Measurements from ENCODE around the gene MLEC. TPM values are rescaled to one million over a fixed set of nuclear protein-coding genes. Genes with fewer than 3 reads are reported as not detected.
A peak's percentile ranks its signal among the peaks of the same experiment; 100 is the strongest.

Gene MLEC
- total RNA-seq, 1 experiment from 2014 or later = 181 TPM

DNA sequence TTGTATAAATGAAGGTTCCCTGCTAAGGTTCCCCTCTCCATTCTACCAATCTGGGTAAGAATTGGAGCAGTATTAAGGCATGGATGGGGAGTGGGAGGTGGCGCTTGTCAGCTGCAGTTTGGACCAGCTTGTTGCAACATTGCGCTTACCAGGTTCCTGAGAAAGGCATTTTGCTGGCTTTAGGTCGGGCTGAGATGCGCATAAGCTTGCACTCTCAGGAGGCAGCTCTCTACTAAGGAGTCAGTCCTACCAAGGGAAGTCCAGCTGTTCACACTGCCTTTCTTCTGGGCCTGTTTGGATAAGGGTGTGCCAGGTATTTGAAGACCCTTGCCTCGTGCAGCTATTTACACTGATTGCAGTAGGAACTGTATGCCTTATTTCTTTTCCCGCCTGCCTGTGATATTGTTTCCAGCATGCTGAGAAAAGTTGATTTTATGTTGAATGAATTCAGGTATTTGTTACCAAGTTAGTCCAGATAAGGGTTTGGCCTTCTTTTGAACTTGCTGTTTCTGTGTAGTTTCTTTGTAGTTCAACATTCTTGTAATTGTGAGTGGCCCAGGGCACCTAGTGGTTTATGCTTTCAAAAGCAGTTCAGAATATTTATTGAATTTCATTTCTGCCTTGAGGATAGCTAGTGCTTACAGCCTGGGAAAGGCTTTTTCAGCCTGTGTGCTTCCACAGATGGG, 2.6 kb downstream of the MLEC start:
- no peak overlapping the region for H3T11ph ChIP-seq (ENCODE audit: low read length)
- no peak overlapping the region for H3K27ac ChIP-seq (ENCODE audit: insufficient read length, low read depth, low read length)
- no peaks in the 10 kb centered on the region; the same call in 1 of the 2 replicates for H3K27me3 Mint-ChIP-seq (ENCODE audit: low read depth)
- no peak overlapping the region for H2AFZ ChIP-seq (ENCODE audit: low read length)
- no peak overlapping the region for H3K14ac ChIP-seq (ENCODE audit: insufficient read depth, low read length)
- TF ChIP-seq, protein P1, sequence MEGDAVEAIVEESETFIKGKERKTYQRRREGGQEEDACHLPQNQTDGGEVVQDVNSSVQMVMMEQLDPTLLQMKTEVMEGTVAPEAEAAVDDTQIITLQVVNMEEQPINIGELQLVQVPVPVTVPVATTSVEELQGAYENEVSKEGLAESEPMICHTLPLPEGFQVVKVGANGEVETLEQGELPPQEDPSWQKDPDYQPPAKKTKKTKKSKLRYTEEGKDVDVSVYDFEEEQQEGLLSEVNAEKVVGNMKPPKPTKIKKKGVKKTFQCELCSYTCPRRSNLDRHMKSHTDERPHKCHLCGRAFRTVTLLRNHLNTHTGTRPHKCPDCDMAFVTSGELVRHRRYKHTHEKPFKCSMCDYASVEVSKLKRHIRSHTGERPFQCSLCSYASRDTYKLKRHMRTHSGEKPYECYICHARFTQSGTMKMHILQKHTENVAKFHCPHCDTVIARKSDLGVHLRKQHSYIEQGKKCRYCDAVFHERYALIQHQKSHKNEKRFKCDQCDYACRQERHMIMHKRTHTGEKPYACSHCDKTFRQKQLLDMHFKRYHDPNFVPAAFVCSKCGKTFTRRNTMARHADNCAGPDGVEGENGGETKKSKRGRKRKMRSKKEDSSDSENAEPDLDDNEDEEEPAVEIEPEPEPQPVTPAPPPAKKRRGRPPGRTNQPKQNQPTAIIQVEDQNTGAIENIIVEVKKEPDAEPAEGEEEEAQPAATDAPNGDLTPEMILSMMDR (conservative IDR thresholded peaks at IDR 0.05) = no peak
- no peak overlapping the region for H3K18ac ChIP-seq (ENCODE audit: insufficient read length, low read depth, low read length)
- H3K56ac ChIP-seq (ENCODE audit: insufficient read length, low read depth, low read length) = no peak overlapping the region
- no peak overlapping the region for H3K23ac ChIP-seq (ENCODE audit: insufficient read length, low read depth, low read length)
- H3K9me3 Mint-ChIP-seq = no peaks in the 10 kb centered on the region
- no peak overlapping the region for H2BK12ac ChIP-seq (ENCODE audit: insufficient read length, low read depth, low read length)
- H3K4me2 ChIP-seq (ENCODE audit: insufficient read depth, insufficient read length, low read length) = peak overlapping the region; percentile 97
- H3K23me2 ChIP-seq (ENCODE audit: insufficient read length, low read depth, low read length, poor library complexity, severe bottlenecking) = peaks cover 14% of the 10 kb centered on the region
- WGBS (ENCODE audit: extremely low coverage, insufficient read length, low lambda C conversion rate) = no CpG with 5 or more reads among the region's 6 CpGs
- no peaks in the 10 kb centered on the region for H3K27me3 ChIP-seq (ENCODE audit: insufficient read depth, low read length)
- no peak overlapping the region for H4K8ac ChIP-seq (replicated peaks; ENCODE audit: insufficient read length, low read depth, low read length)
- H2BK5ac ChIP-seq (ENCODE audit: insufficient read length, low read length) = no peak overlapping the region
- H2BK20ac ChIP-seq (ENCODE audit: low read depth, low read length, poor library complexity, severe bottlenecking) = no peak overlapping the region
- H3K36me3 Mint-ChIP-seq (ENCODE audit: insufficient read depth in 1 of 3, low read depth in 3 of 3) = peaks cover 7 to 16% (median 7%) of the 10 kb centered on the region in 3 experiments; a peak in 6 of 7 replicates
- H3K9ac ChIP-seq (ENCODE audit: extremely low read depth, insufficient read length, low read length) = no peak overlapping the region
- no peak overlapping the region for H4K91ac ChIP-seq (ENCODE audit: insufficient read length, low read depth, low read length)
- peaks cover 58 to 63% of the 10 kb centered on the region in 2 experiments for H3K4me1 Mint-ChIP-seq
- no peak for DNase-seq
- H3K4ac ChIP-seq (ENCODE audit: low read depth, low read length) = no peak overlapping the region
- no peak overlapping the region for H2BK15ac ChIP-seq (ENCODE audit: low read depth, low read length)
- no peaks in the 10 kb centered on the region for H3K9me3 ChIP-seq (ENCODE audit: control insufficient read depth, low read depth, low read length)
- H3K4me1 ChIP-seq (ENCODE audit: insufficient read depth, low read length) = peaks cover 5% of the 10 kb centered on the region; the same call in 1 of the 2 replicates
- H3K4me3 Mint-ChIP-seq = peak overlapping the region; percentile 89 to 96
- no peak overlapping the region for H2BK120ac ChIP-seq (ENCODE audit: low read depth, low read length, poor library complexity, severe bottlenecking)
- H2AK5ac ChIP-seq (ENCODE audit: insufficient read length, low read length) = no peak overlapping the region
- no peak overlapping the region for H4K5ac ChIP-seq (ENCODE audit: insufficient read length, low read depth, low read length)
- H3K79me2 ChIP-seq (ENCODE audit: insufficient read depth, low read length) = peaks cover 34% of the 10 kb centered on the region
- H3K27ac Mint-ChIP-seq = peak overlapping the region in 1 of 3 experiments; percentile 30; a peak in 2 of 7 replicates
- H4K20me1 ChIP-seq (ENCODE audit: control insufficient read depth, insufficient read depth, insufficient read length) = no peaks in the 10 kb centered on the region
- H3K79me1 ChIP-seq (ENCODE audit: insufficient read depth, low read depth, low read length, poor library complexity, severe bottlenecking) = no peaks in the 10 kb centered on the region
